Measurements from ENCODE around the gene TMEM63B.
A peak's percentile ranks its signal among the peaks of the same experiment; 100 is the strongest.
"Not testable (repeated sequence)": the region's sequence is repeated elsewhere in the genome, so short reads cannot be mapped to it uniquely, and the experiment has no call there.

The TMEM63B gene

GRCh38 chr6:44171899-44172546 lies 44.7 kb downstream of the TMEM63B start:
- no peak for DNase-seq (ENCODE audit: low read depth)

- peak; percentile 68 for DNase-seq (ENCODE audit: low read depth)
These were observed 45.6 kb downstream of the TMEM63B start for GRCh38 chr6:44172731-44173500.

- no peak for DNase-seq (ENCODE audit: low read depth)
These were observed 48.9 kb downstream of the TMEM63B start for GRCh38 chr6:44176130-44176761.

- no peak for DNase-seq (ENCODE audit: low read depth)
These were observed 49.6 kb downstream of the TMEM63B start for GRCh38 chr6:44176762-44177509.

- DNase-seq (ENCODE audit: low read depth): peak; percentile 63
These were observed 50.5 kb downstream of the TMEM63B start for GRCh38 chr6:44177691-44178423.

- no peak for DNase-seq (ENCODE audit: low read depth)
These were observed 51.2 kb downstream of the TMEM63B start for GRCh38 chr6:44178424-44179071.

- DNase-seq (ENCODE audit: low read depth): no peak
These were observed 51.8 kb downstream of the TMEM63B start for GRCh38 chr6:44179072-44179536.

GRCh38 chr6:44179648-44180047 lies 52.3 kb downstream of the TMEM63B start:
- no peak for DNase-seq (ENCODE audit: low read depth)

- no peak for DNase-seq (ENCODE audit: low read depth)
These were observed 53.1 kb downstream of the TMEM63B start for GRCh38 chr6:44180406-44180805.

GRCh38 chr6:44180886-44181285 lies 53.5 kb downstream of the TMEM63B start:
- DNase-seq (ENCODE audit: low read depth): no peak

- not testable (repeated sequence) for DNase-seq (ENCODE audit: low read depth)
These were observed 54.4 kb downstream of the TMEM63B start for GRCh38 chr6:44181784-44182183.

- DNase-seq (ENCODE audit: low read depth): no peak
These were observed 55.6 kb downstream of the TMEM63B start for GRCh38 chr6:44182911-44183390.

- no peak for DNase-seq (ENCODE audit: low read depth)
These were observed 56.4 kb downstream of the TMEM63B start for GRCh38 chr6:44183783-44184182.

GRCh38 chr6:44185356-44185755 lies 58.0 kb downstream of the TMEM63B start:
- not testable (repeated sequence) for DNase-seq (ENCODE audit: low read depth)

GRCh38 chr6:44185953-44186634 lies 58.7 kb downstream of the TMEM63B start:
- DNase-seq (ENCODE audit: low read depth): no peak

GRCh38 chr6:44186635-44187025 lies 59.3 kb downstream of the TMEM63B start:
- no peak for DNase-seq (ENCODE audit: low read depth)

- no peak for DNase-seq (ENCODE audit: low read depth)
These were observed 61.5 kb downstream of the TMEM63B start for GRCh38 chr6:44188819-44189218.

GRCh38 chr6:44189257-44189656 lies 61.9 kb downstream of the TMEM63B start:
- DNase-seq (ENCODE audit: low read depth): no peak

- DNase-seq (ENCODE audit: low read depth): no peak
These were observed 63.4 kb downstream of the TMEM63B start for GRCh38 chr6:44190715-44191114.

- no peak for DNase-seq (ENCODE audit: low read depth)
These were observed 65.2 kb downstream of the TMEM63B start for GRCh38 chr6:44192428-44193041.

All from fibroblast of gingiva (primary cell).